22Rv1 (cell line): Measurements from ENCODE around the gene IRF6.

Experiments used
- CTCF ChIP-seq: fragments of 450-650 bp; IDR thresholded peaks from 2 replicates; pipeline ENCODE4 v1.5.1; 2017; ENCODE audit warnings: mild to moderate bottlenecking
- ZFX ChIP-seq: fragments of 450-650 bp; IDR thresholded peaks from 2 replicates; pipeline ENCODE4 v1.6.1; 2017; ENCODE audit warnings: antibody characterized with exemption, borderline replicate concordance

- no peak for TF ChIP-seq CTCF
- no peak for TF ChIP-seq ZFX
These were observed 22.6 kb downstream of the IRF6 start for GRCh38 chr1:209783386-209783785.
